ENCODE measurements around the gene SLX9. TPM values are rescaled to one million over a fixed set of nuclear protein-coding genes. Genes with fewer than 3 reads are reported as not detected.

SLX9 gene
- total RNA-seq, 5 donors from 2014 or later (not counting 1 experiment from before 2014, with no cell fraction given) = 16.7 to 32.2 (median 26.7) TPM

GRCh38 chr21:44893278-44893556, 46.6 kb upstream of the SLX9 start:
- Mint-ChIP-seq H3K27me3 (no peaks in the 10 kb centered on the region), H3K4me1 (peaks cover 9 to 21% (median 20%) of the 10 kb centered on the region in 3 donors), H3K36me3 (peaks cover 28% of the 10 kb centered on the region), H3K9me3 (no peaks in the 10 kb centered on the region), H3K27ac (peak overlapping the region in 1 of 2 donors; percentile 73), H3K4me3 (no peak overlapping the region)
- Histone ChIP-seq H3K27ac (ENCODE audit: low read length) (peak overlapping the region; percentile 14), H3K9me3 (no peaks in the 10 kb centered on the region), H3K36me3 (ENCODE audit: control insufficient read depth in 2 of 2, extremely low read depth in 1 of 2, insufficient read depth in 1 of 2, low read length in 1 of 2) (peaks cover 40 to 88% of the 10 kb centered on the region in 2 donors), H3K4me3 (ENCODE audit: control insufficient read depth in 1 of 2, extremely low read depth in 1 of 2, low read length in 1 of 2) (no peak overlapping the region), H3K4me1 (ENCODE audit: control insufficient read depth in 1 of 2, extremely low read depth in 1 of 2, insufficient read depth in 2 of 2, low read length in 2 of 2) (peaks cover 3 to 56% of the 10 kb centered on the region in 2 experiments), H3K27me3 (replicated peaks in 1 of 2; ENCODE audit: control insufficient read depth in 2 of 2, extremely low read depth in 1 of 2, insufficient read depth in 2 of 2, low read length in 1 of 2) (no peaks in the 10 kb centered on the region)
- WGBS (ENCODE audit: insufficient coverage) = 81% methylated on average over 3 of the region's 7 CpGs
- ATAC-seq (replicated peaks in 1 of 4) (peak in 1 of 4 experiments; percentile 8), DNase-seq (no peak)
- ChIA-PET POLR2A (no interaction called here), CTCF (interaction anchor here (1.0 to 2.4 kb wide), 3 partner anchors 36 to 39 kb away, joined by 3 to 15 read pairs (median 5); no protein-coding TSS in a partner anchor)

GRCh38 chr21:44893948-44894656, 45.7 kb upstream of the SLX9 start:
- H3K27ac ChIP-seq (ENCODE audit: low read length) = no peak overlapping the region

DNA sequence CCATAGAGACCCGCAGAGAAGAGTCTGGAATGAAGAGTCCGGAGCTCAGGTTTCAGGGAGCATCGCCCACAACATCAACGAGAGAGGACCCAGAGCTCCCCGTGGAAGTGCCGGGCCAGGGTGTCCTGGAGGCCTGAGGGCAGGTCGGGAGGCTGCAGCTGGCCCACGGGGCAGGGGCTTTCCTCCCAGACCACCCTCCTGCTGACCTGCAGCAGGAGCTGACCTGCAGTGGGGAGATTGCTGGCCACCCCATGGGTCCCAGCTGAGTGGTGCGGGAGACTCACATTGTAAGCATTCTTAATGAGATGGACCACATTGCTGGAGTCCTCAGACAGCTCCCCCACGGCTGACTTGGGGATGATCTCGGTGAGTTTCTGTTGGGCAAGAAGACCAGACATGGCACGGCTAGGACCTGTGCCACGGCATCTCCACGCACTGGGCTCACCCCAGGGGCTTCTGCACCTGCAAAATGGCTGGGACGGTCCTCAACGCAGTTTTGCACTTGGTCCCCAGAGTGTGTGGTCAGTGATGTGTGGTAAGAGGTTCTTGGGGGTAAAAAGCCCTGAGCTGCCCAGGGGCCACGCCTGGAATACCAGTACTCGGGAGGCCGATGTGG, 45.0 kb upstream of the SLX9 start:
- Mint-ChIP-seq H3K27ac (peak overlapping the region in 1 of 2 donors; percentile 78), H3K4me1 (peaks cover 14 to 24% (median 21%) of the 10 kb centered on the region in 3 donors), H3K9me3 (no peaks in the 10 kb centered on the region), H3K4me3 (no peak overlapping the region), H3K36me3 (peaks cover 30% of the 10 kb centered on the region), H3K27me3 (no peaks in the 10 kb centered on the region)
- no peak for DNase-seq
- no peaks in the 10 kb centered on the region for H3K9me3 ChIP-seq
- no peak overlapping the region for H3K27ac ChIP-seq (ENCODE audit: low read length)
- H3K4me3 ChIP-seq (ENCODE audit: control insufficient read depth in 1 of 2, extremely low read depth in 1 of 2, low read length in 1 of 2) = no peak overlapping the region
- H3K4me1 ChIP-seq (ENCODE audit: control insufficient read depth in 1 of 2, extremely low read depth in 1 of 2, insufficient read depth in 2 of 2, low read length in 2 of 2) = peaks cover 3 to 57% of the 10 kb centered on the region in 2 experiments
- H3K36me3 ChIP-seq (ENCODE audit: control insufficient read depth in 2 of 2, extremely low read depth in 1 of 2, insufficient read depth in 1 of 2, low read length in 1 of 2) = peaks cover 36 to 88% of the 10 kb centered on the region in 2 donors
- POLR2A ChIA-PET = interaction anchor here (0.5 to 1.0 kb wide), 3 partner anchors 30 to 413 kb away, joined by 3 to 5 read pairs (median 5); no protein-coding TSS in a partner anchor
- ATAC-seq (replicated peaks in 1 of 4) = no peak
- no peaks in the 10 kb centered on the region for H3K27me3 ChIP-seq (replicated peaks in 1 of 2; ENCODE audit: control insufficient read depth in 2 of 2, extremely low read depth in 1 of 2, insufficient read depth in 2 of 2, low read length in 1 of 2)
- WGBS (ENCODE audit: insufficient coverage) = 90% methylated on average over 15 of the region's 19 CpGs
- CTCF ChIA-PET = interaction anchor here in 1 of 2 donors (0.9 kb wide), 1 partner anchor 21 kb away, joined by 8 read pairs; the partner anchor contains the start of gene PTTG1IP

More at GRCh38 chr21:44893948-44894656, 45.7 kb upstream of the SLX9 start:
- no peaks in the 10 kb centered on the region for H3K9me3 Mint-ChIP-seq
- ATAC-seq (replicated peaks in 1 of 4) = no peak
- H3K36me3 Mint-ChIP-seq = peaks cover 33% of the 10 kb centered on the region
- WGBS (ENCODE audit: insufficient coverage) = 90% methylated on average over 12 of the region's 15 CpGs
- Histone ChIP-seq H3K4me3 (ENCODE audit: control insufficient read depth in 1 of 2, extremely low read depth in 1 of 2, low read length in 1 of 2) (no peak overlapping the region), H3K27me3 (replicated peaks in 1 of 2; ENCODE audit: control insufficient read depth in 2 of 2, extremely low read depth in 1 of 2, insufficient read depth in 2 of 2, low read length in 1 of 2) (no peaks in the 10 kb centered on the region), H3K9me3 (no peaks in the 10 kb centered on the region), H3K36me3 (ENCODE audit: control insufficient read depth in 2 of 2, extremely low read depth in 1 of 2, insufficient read depth in 1 of 2, low read length in 1 of 2) (peaks cover 40 to 88% of the 10 kb centered on the region in 2 donors), H3K4me1 (ENCODE audit: control insufficient read depth in 1 of 2, extremely low read depth in 1 of 2, insufficient read depth in 2 of 2, low read length in 2 of 2) (peaks cover 3 to 58% of the 10 kb centered on the region in 2 experiments)
- peaks cover 14 to 24% (median 21%) of the 10 kb centered on the region in 3 donors for H3K4me1 Mint-ChIP-seq
- no peak overlapping the region for H3K4me3 Mint-ChIP-seq
- H3K27ac Mint-ChIP-seq = peak overlapping the region; percentile 73 to 84
- no peak for DNase-seq
- ChIA-PET CTCF (interaction anchor here (0.9 to 2.4 kb wide), 3 partner anchors 21 to 38 kb away, joined by 3 to 15 read pairs (median 8); partner anchors contain the start of gene PTTG1IP (in 1 of the 2)), POLR2A (interaction anchor here (0.6 to 1.0 kb wide), 2 partner anchors 31 to 33 kb away, joined by 5 read pairs; no protein-coding TSS in a partner anchor)
- H3K27me3 Mint-ChIP-seq = no peaks in the 10 kb centered on the region

- no peak for DNase-seq
- peaks cover 37 to 88% of the 10 kb centered on the region in 2 donors for H3K36me3 ChIP-seq (ENCODE audit: control insufficient read depth in 2 of 2, extremely low read depth in 1 of 2, insufficient read depth in 1 of 2, low read length in 1 of 2)
- CTCF ChIA-PET = interaction anchor here in 1 of 2 donors (1.0 kb wide), 1 partner anchor 37 kb away, joined by 5 read pairs; no protein-coding TSS in a partner anchor
- no peaks in the 10 kb centered on the region for H3K9me3 ChIP-seq
- peaks cover 3 to 50% of the 10 kb centered on the region in 2 experiments for H3K4me1 ChIP-seq (ENCODE audit: control insufficient read depth in 1 of 2, extremely low read depth in 1 of 2, insufficient read depth in 2 of 2, low read length in 2 of 2)
- H3K27me3 ChIP-seq (replicated peaks in 1 of 2; ENCODE audit: control insufficient read depth in 2 of 2, extremely low read depth in 1 of 2, insufficient read depth in 2 of 2, low read length in 1 of 2) = no peaks in the 10 kb centered on the region
- peak overlapping the region; percentile 44 to 71 for H3K27ac Mint-ChIP-seq
- 94% methylated on average over 3 of the region's 11 CpGs for WGBS (ENCODE audit: insufficient coverage)
- H3K4me1 Mint-ChIP-seq = peaks cover 14 to 24% (median 21%) of the 10 kb centered on the region in 3 donors
- H3K4me3 ChIP-seq (ENCODE audit: control insufficient read depth in 1 of 2, extremely low read depth in 1 of 2, low read length in 1 of 2) = no peak overlapping the region
- no peaks in the 10 kb centered on the region for H3K27me3 Mint-ChIP-seq
- no peak for ATAC-seq (replicated peaks in 1 of 4)
- H3K27ac ChIP-seq (ENCODE audit: low read length) = no peak overlapping the region
- no peaks in the 10 kb centered on the region for H3K9me3 Mint-ChIP-seq
- H3K4me3 Mint-ChIP-seq = no peak overlapping the region
- POLR2A ChIA-PET = no interaction called here
- peaks cover 34% of the 10 kb centered on the region for H3K36me3 Mint-ChIP-seq
Measured at GRCh38 chr21:44895859-44896258, 44.0 kb upstream of the SLX9 start.

- no peak overlapping the region for H3K4me3 ChIP-seq (ENCODE audit: control insufficient read depth in 1 of 2, extremely low read depth in 1 of 2, low read length in 1 of 2)
- H3K27ac Mint-ChIP-seq = no peak overlapping the region
- H3K27ac ChIP-seq (ENCODE audit: low read length) = no peak overlapping the region
- H3K4me3 Mint-ChIP-seq = no peak overlapping the region
- peaks cover 14 to 24% (median 21%) of the 10 kb centered on the region in 3 donors for H3K4me1 Mint-ChIP-seq
- ChIA-PET POLR2A (no interaction called here), CTCF (interaction anchor here (0.7 to 0.9 kb wide), 3 partner anchors 30 to 586 kb away, joined by 3 to 6 read pairs (median 3); no protein-coding TSS in a partner anchor)
- WGBS (ENCODE audit: insufficient coverage) = 89% methylated on average over 24 of the region's 25 CpGs
- no peaks in the 10 kb centered on the region for H3K9me3 Mint-ChIP-seq
- H3K27me3 Mint-ChIP-seq = no peaks in the 10 kb centered on the region
- H3K36me3 Mint-ChIP-seq = peaks cover 38% of the 10 kb centered on the region
- DNase-seq (no peak), ATAC-seq (replicated peaks in 1 of 4) (no peak)
- no peaks in the 10 kb centered on the region for H3K27me3 ChIP-seq (replicated peaks in 1 of 2; ENCODE audit: control insufficient read depth in 2 of 2, extremely low read depth in 1 of 2, insufficient read depth in 2 of 2, low read length in 1 of 2)
- peaks cover 42 to 88% of the 10 kb centered on the region in 2 donors for H3K36me3 ChIP-seq (ENCODE audit: control insufficient read depth in 2 of 2, extremely low read depth in 1 of 2, insufficient read depth in 1 of 2, low read length in 1 of 2)
- peaks cover 3 to 41% of the 10 kb centered on the region in 2 experiments for H3K4me1 ChIP-seq (ENCODE audit: control insufficient read depth in 1 of 2, extremely low read depth in 1 of 2, insufficient read depth in 2 of 2, low read length in 2 of 2)
- no peaks in the 10 kb centered on the region for H3K9me3 ChIP-seq
Measured at GRCh38 chr21:44896561-44897286, 43.1 kb upstream of the SLX9 start.
